ENCODE measurements around the gene KRTAP5-7.
"Not testable (repeated sequence)": the region's sequence is repeated elsewhere in the genome, so short reads cannot be mapped to it uniquely, and the experiment has no call there.

KRTAP5-7 gene

GRCh38 chr11:71527576-71528210, 626 bp downstream of the KRTAP5-7 start:
- TF ChIP-seq, protein P1, sequence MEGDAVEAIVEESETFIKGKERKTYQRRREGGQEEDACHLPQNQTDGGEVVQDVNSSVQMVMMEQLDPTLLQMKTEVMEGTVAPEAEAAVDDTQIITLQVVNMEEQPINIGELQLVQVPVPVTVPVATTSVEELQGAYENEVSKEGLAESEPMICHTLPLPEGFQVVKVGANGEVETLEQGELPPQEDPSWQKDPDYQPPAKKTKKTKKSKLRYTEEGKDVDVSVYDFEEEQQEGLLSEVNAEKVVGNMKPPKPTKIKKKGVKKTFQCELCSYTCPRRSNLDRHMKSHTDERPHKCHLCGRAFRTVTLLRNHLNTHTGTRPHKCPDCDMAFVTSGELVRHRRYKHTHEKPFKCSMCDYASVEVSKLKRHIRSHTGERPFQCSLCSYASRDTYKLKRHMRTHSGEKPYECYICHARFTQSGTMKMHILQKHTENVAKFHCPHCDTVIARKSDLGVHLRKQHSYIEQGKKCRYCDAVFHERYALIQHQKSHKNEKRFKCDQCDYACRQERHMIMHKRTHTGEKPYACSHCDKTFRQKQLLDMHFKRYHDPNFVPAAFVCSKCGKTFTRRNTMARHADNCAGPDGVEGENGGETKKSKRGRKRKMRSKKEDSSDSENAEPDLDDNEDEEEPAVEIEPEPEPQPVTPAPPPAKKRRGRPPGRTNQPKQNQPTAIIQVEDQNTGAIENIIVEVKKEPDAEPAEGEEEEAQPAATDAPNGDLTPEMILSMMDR (IDR thresholded peaks at IDR 0.05; ENCODE audit: poor library complexity, severe bottlenecking): no peak
- ATAC-seq (ENCODE audit: low read depth) (no peak), DNase-seq (ENCODE audit: low spot score) (no peak)
- Histone ChIP-seq H3K27me3 (ENCODE audit: insufficient read depth, poor library complexity, severe bottlenecking) (no peaks in the 10 kb centered on the region), H3K4me1 (ENCODE audit: insufficient read depth, poor library complexity, severe bottlenecking) (no peaks in the 10 kb centered on the region), H3K9me3 (ENCODE audit: severe bottlenecking) (no peaks in the 10 kb centered on the region), H3K36me3 (ENCODE audit: low read depth) (no peaks in the 10 kb centered on the region), H3K27ac (ENCODE audit: poor library complexity, severe bottlenecking) (no peak overlapping the region), H3K4me3 (ENCODE audit: severe bottlenecking) (no peak overlapping the region)

GRCh38 chr11:71530602-71531001, 3.5 kb downstream of the KRTAP5-7 start:
- TF ChIP-seq, protein P1 (IDR thresholded peaks at IDR 0.05; ENCODE audit: poor library complexity, severe bottlenecking): no peak

DNA sequence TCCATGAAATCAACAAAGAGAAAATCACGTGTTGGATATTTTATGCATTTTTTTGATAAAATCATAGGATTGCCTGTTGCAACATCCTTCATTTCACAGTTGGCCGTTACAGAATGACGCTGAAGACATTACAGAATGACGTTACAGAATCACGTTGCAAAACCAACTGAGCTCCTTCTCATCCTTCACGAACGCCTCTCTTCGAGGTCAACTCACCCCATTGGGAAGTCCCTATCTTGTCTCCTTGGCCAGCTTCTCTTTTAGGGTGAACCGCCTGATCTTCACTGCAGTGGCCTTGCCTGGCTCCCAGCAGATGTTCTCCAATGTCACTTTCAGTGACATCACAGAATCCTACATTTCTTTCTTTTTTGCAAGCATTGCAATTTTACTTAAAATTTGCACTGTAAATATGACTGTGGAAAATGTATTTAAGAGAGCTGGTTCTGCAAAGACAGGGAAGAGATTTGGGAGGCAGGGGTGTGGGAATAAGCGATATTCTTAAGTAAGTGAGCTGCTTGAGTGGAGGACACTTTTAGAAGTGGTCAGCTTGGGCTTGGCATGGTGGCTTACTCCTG, 5.1 kb downstream of the KRTAP5-7 start:
- TF ChIP-seq, protein P1 (IDR thresholded peaks at IDR 0.05; ENCODE audit: poor library complexity, severe bottlenecking): no peak
- H3K27me3 ChIP-seq (ENCODE audit: insufficient read depth, poor library complexity, severe bottlenecking): no peaks in the 10 kb centered on the region

More at GRCh38 chr11:71530602-71531001, 3.5 kb downstream of the KRTAP5-7 start:
- Histone ChIP-seq H3K9me3 (ENCODE audit: severe bottlenecking) (no peaks in the 10 kb centered on the region), H3K4me1 (ENCODE audit: insufficient read depth, poor library complexity, severe bottlenecking) (no peaks in the 10 kb centered on the region), H3K27ac (ENCODE audit: poor library complexity, severe bottlenecking) (no peak overlapping the region), H3K4me3 (ENCODE audit: severe bottlenecking) (no peak overlapping the region), H3K27me3 (ENCODE audit: insufficient read depth, poor library complexity, severe bottlenecking) (no peaks in the 10 kb centered on the region), H3K36me3 (ENCODE audit: low read depth) (no peaks in the 10 kb centered on the region)
- DNase-seq (ENCODE audit: low spot score) (no peak), ATAC-seq (ENCODE audit: low read depth) (no peak)

GRCh38 chr11:71534711-71535608, 7.9 kb downstream of the KRTAP5-7 start:
- H3K27ac ChIP-seq (ENCODE audit: poor library complexity, severe bottlenecking); H3K9me3 ChIP-seq (ENCODE audit: severe bottlenecking); H3K4me1 ChIP-seq (ENCODE audit: insufficient read depth, poor library complexity, severe bottlenecking); H3K4me3 ChIP-seq (ENCODE audit: severe bottlenecking); H3K36me3 ChIP-seq (ENCODE audit: low read depth); H3K27me3 ChIP-seq (ENCODE audit: insufficient read depth, poor library complexity, severe bottlenecking); ATAC-seq (ENCODE audit: low read depth); DNase-seq (ENCODE audit: low spot score): not testable (repeated sequence)

More for the DNA sequence above, 5.1 kb downstream of the KRTAP5-7 start:
- H3K4me3 ChIP-seq (ENCODE audit: severe bottlenecking): no peak overlapping the region
- ATAC-seq (ENCODE audit: low read depth) (no peak), DNase-seq (ENCODE audit: low spot score) (no peak)
- no peaks in the 10 kb centered on the region for H3K4me1 ChIP-seq (ENCODE audit: insufficient read depth, poor library complexity, severe bottlenecking)
- H3K36me3 ChIP-seq (ENCODE audit: low read depth): no peaks in the 10 kb centered on the region
- H3K9me3 ChIP-seq (ENCODE audit: severe bottlenecking): no peaks in the 10 kb centered on the region
- no peak overlapping the region for H3K27ac ChIP-seq (ENCODE audit: poor library complexity, severe bottlenecking)

DNA sequence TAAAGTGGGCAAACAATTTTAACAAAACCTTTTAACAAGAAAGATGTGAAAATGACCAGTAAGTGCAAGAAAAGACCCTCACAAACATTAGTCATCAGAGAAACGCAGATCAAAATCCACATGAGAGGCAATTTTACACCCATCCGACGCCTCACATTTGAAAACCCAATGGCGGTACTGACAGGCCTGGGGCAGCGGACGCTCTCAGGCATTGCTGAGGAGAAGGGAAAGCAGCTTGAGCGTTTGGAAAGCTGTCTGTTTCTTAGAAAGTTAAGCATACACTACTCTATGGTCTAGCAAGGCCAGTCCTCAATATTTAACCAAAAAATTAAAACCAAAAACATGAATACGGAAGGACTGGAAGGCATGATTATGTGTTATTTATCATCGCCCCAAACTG, 8.8 kb downstream of the KRTAP5-7 start:
- TF ChIP-seq, protein P1 (IDR thresholded peaks at IDR 0.05; ENCODE audit: poor library complexity, severe bottlenecking): no peak
- ATAC-seq (ENCODE audit: low read depth): no peak

More for the DNA sequence above, 8.8 kb downstream of the KRTAP5-7 start:
- Histone ChIP-seq H3K27me3 (ENCODE audit: insufficient read depth, poor library complexity, severe bottlenecking) (no peaks in the 10 kb centered on the region), H3K36me3 (ENCODE audit: low read depth) (no peaks in the 10 kb centered on the region), H3K9me3 (ENCODE audit: severe bottlenecking) (peaks cover 1% of the 10 kb centered on the region), H3K4me3 (ENCODE audit: severe bottlenecking) (no peak overlapping the region), H3K27ac (ENCODE audit: poor library complexity, severe bottlenecking) (no peak overlapping the region), H3K4me1 (ENCODE audit: insufficient read depth, poor library complexity, severe bottlenecking) (no peaks in the 10 kb centered on the region)
- DNase-seq (ENCODE audit: low spot score): no peak

All from RWPE2 (cell line).